ENCODE measurements around the gene NUDT17. TPM values are rescaled to one million over a fixed set of nuclear protein-coding genes. Genes with fewer than 3 reads are reported as not detected.

Gene NUDT17
- total RNA-seq, 1 experiment from 2014 or later, result 1.8 TPM

- ATAC-seq (no peak), DNase-seq (ENCODE audit: low read depth, low spot score) (no peak)
- Histone ChIP-seq H4K20me1 (ENCODE audit: insufficient read depth) (no peaks in the 10 kb centered on the region), H3K36me3 (ENCODE audit: control insufficient read depth in 1 of 2, insufficient read depth in 2 of 2, low read length in 2 of 2) (no peaks in the 10 kb centered on the region), H3K79me2 (ENCODE audit: insufficient read depth, low read length) (no peaks in the 10 kb centered on the region), H3K9ac (ENCODE audit: low read length) (no peak overlapping the region), H3K27ac (ENCODE audit: low read depth, low read length) (no peak overlapping the region), H2AFZ (ENCODE audit: low read depth, low read length, poor library complexity, severe bottlenecking) (no peak overlapping the region), H3K9me2 (ENCODE audit: insufficient read depth) (no peaks in the 10 kb centered on the region), H3K27me3 (ENCODE audit: insufficient read depth, low read length) (peaks cover 7% of the 10 kb centered on the region; the same call in 1 of the 2 replicates), H3K4me1 (ENCODE audit: control insufficient read depth in 1 of 2, insufficient read depth in 2 of 2, low read length in 2 of 2) (peaks cover 15 to 32% of the 10 kb centered on the region in 2 experiments), H3K4me3 (replicated peaks in 1 of 2; ENCODE audit: low read depth in 1 of 2, low read length in 2 of 2) (no peak overlapping the region), H3K4me2 (ENCODE audit: low read length) (no peak overlapping the region), H3K9me3 (ENCODE audit: control insufficient read depth in 1 of 2, insufficient read depth in 1 of 2, low read depth in 1 of 2, low read length in 2 of 2) (no peaks in the 10 kb centered on the region)
- BruUV-seq (replicated peaks), result no TSS peak
- POLR2A ChIA-PET, result no interaction called here
- RAD21 ChIA-PET (ENCODE audit: low non-redundant PET in 1 of 2, low total read pairs in 2 of 2, uncharacterized antibody in 2 of 2, unreplicated experiment in 2 of 2), result no interaction called here
- CTCF ChIA-PET, result no interaction called here
- no peak for TF ChIP-seq SP1 (IDR thresholded peaks at IDR 0.05; ENCODE audit: low read depth)
- TF ChIP-seq ATF3 (IDR thresholded peaks at IDR 0.05), result no peak
- no peak for TF ChIP-seq CEBPB (IDR thresholded peaks at IDR 0.05; ENCODE audit: low read depth)
- TF ChIP-seq TCF7L2 (IDR thresholded peaks at IDR 0.05; ENCODE audit: borderline replicate concordance, extremely low read depth, insufficient read depth, insufficient read length), result no peak
- no peak for TF ChIP-seq ZBTB33 (IDR thresholded peaks at IDR 0.05; ENCODE audit: extremely low read depth, insufficient replicate concordance, low read length)
- TF ChIP-seq YY1 (IDR thresholded peaks at IDR 0.05; ENCODE audit: extremely low read depth, insufficient replicate concordance, low read depth, low read length), result no peak
- TF ChIP-seq EGR1 (IDR thresholded peaks at IDR 0.05; ENCODE audit: low read depth), result no peak
- TF ChIP-seq ELF1 (IDR thresholded peaks at IDR 0.05; ENCODE audit: borderline replicate concordance, low read depth), result no peak
- TF ChIP-seq POLR2AphosphoS5 (IDR thresholded peaks at IDR 0.05; ENCODE audit: low read depth, low read length), result no peak
- no peak for TF ChIP-seq ZFX (IDR thresholded peaks at IDR 0.05)
- TF ChIP-seq CBX3 (IDR thresholded peaks at IDR 0.05; ENCODE audit: low read depth), result no peak
- no peak for TF ChIP-seq EZH2phosphoT487 (IDR thresholded peaks at IDR 0.05; ENCODE audit: borderline replicate concordance)
- TF ChIP-seq JUND (IDR thresholded peaks at IDR 0.05), result no peak
- no peak for TF ChIP-seq SRF (IDR thresholded peaks at IDR 0.05; ENCODE audit: low read depth)
- no peak for TF ChIP-seq FOSL1 (IDR thresholded peaks at IDR 0.05; ENCODE audit: low read depth)
- no peak for TF ChIP-seq MAX (IDR thresholded peaks at IDR 0.05)
- no peak for TF ChIP-seq RAD21 (IDR thresholded peaks at IDR 0.05; ENCODE audit: low read depth)
- intact Hi-C loops (cut with micrococcal nuclease), result no loop called here
Measured at GRCh38 chr1:145886816-145887215, 41.4 kb downstream of the NUDT17 start.

Measured in HCT116 (cell line).